BLaER1 treated with 17β-estradiol and CSF1 and Interleukin-3, amounts not matched to agents 10 nM and 100 nM (cell line): Measurements from ENCODE around the gene FAM107A.

Experiments used
- H3K27ac ChIP-seq, 11 experiments: shearing (Covaris generic); formaldehyde crosslinking; 2 replicates each; pipeline ENCODE4 v1.8.1; 2022
- H3K27me3 ChIP-seq, 11 experiments: shearing (Covaris generic); formaldehyde crosslinking; 2 replicates each; pipeline ENCODE4 v1.8.1; 2022
- H3K36me3 ChIP-seq, 11 experiments: shearing (Covaris generic); formaldehyde crosslinking; 2 replicates each; pipeline ENCODE4 v1.8.1; 2022
- H3K4me1 ChIP-seq, 10 experiments: shearing (Covaris generic); formaldehyde crosslinking; 2 replicates each; pipeline ENCODE4 v1.8.1; 2022
- H3K4me2 ChIP-seq, 11 experiments: shearing (Covaris generic); formaldehyde crosslinking; 2 replicates each; pipeline ENCODE4 v1.8.1; 2022
- H3K4me3 ChIP-seq, 10 experiments: shearing (Covaris generic); formaldehyde crosslinking; 2 replicates each; pipeline ENCODE4 v1.8.1; 2022
- H3K9ac ChIP-seq, 11 experiments: shearing (Covaris generic); formaldehyde crosslinking; 2 replicates each; pipeline ENCODE4 v1.8.1; 2022
- H3K9me3 ChIP-seq, 11 experiments: shearing (Covaris generic); formaldehyde crosslinking; replicated peaks in 1 of 11; 2 replicates each; pipeline ENCODE4 v1.8.1; 2022
- H4K20me1 ChIP-seq, 11 experiments: shearing (Covaris generic); formaldehyde crosslinking; 2 replicates each; pipeline ENCODE4 v1.8.1; 2022
- Cebpa-rat ChIP-seq, 11 experiments: shearing (Covaris generic); IDR thresholded peaks; 2 replicates each; pipeline ENCODE4 v1.8.1; 2022

FAM107A gene

GRCh38 chr3:58566398-58567250 is 10.6 kb downstream of the FAM107A start:
- Histone ChIP-seq H3K4me1 (peaks cover 0 to 6% (median 5%) of the 10 kb centered on the region in 10 experiments; a peak in 10 of 20 replicates), H3K27me3 (no peaks in the 10 kb centered on the region), H3K9ac (no peak overlapping the region), H3K36me3 (no peaks in the 10 kb centered on the region), H4K20me1 (no peaks in the 10 kb centered on the region; a peak in 1 of 22 replicates), H3K9me3 (no peaks in the 10 kb centered on the region), H3K27ac (no peak overlapping the region), H3K4me2 (no peak overlapping the region), H3K4me3 (no peak overlapping the region)
- TF ChIP-seq Cebpa-rat (IDR thresholded peaks at IDR 0.05): no peak

- TF ChIP-seq Cebpa-rat (IDR thresholded peaks at IDR 0.05): no peak
- H3K9me3 ChIP-seq: no peaks in the 10 kb centered on the region
- H3K4me2 ChIP-seq: no peak overlapping the region
- H3K9ac ChIP-seq: no peak overlapping the region
- H3K4me1 ChIP-seq: peaks cover 0 to 6% (median 5%) of the 10 kb centered on the region in 10 experiments; a peak in 10 of 20 replicates
- no peak overlapping the region for H3K4me3 ChIP-seq
- H3K27ac ChIP-seq: no peak overlapping the region
- no peaks in the 10 kb centered on the region; a peak in 1 of 22 replicates for H4K20me1 ChIP-seq
- no peaks in the 10 kb centered on the region for H3K36me3 ChIP-seq
- H3K27me3 ChIP-seq: no peaks in the 10 kb centered on the region
Measured at GRCh38 chr3:58565621-58566397, 11.4 kb downstream of the FAM107A start.

GRCh38 chr3:58564456-58565160 is 12.6 kb downstream of the FAM107A start:
- no peaks in the 10 kb centered on the region; a peak in 1 of 22 replicates for H4K20me1 ChIP-seq
- no peaks in the 10 kb centered on the region for H3K9me3 ChIP-seq
- no peaks in the 10 kb centered on the region for H3K27me3 ChIP-seq
- no peak overlapping the region for H3K9ac ChIP-seq
- peaks cover 0 to 6% (median 5%) of the 10 kb centered on the region in 10 experiments; a peak in 10 of 20 replicates for H3K4me1 ChIP-seq
- no peak for TF ChIP-seq Cebpa-rat (IDR thresholded peaks at IDR 0.05)
- no peaks in the 10 kb centered on the region for H3K36me3 ChIP-seq
- H3K4me3 ChIP-seq: no peak overlapping the region
- no peak overlapping the region for H3K4me2 ChIP-seq
- H3K27ac ChIP-seq: no peak overlapping the region

- Histone ChIP-seq H3K4me2 (no peak overlapping the region), H3K36me3 (no peaks in the 10 kb centered on the region), H3K4me3 (no peak overlapping the region), H3K27me3 (no peaks in the 10 kb centered on the region), H3K27ac (no peak overlapping the region), H3K9ac (no peak overlapping the region), H3K9me3 (no peaks in the 10 kb centered on the region), H3K4me1 (peaks cover 0 to 5% (median 4%) of the 10 kb centered on the region in 10 experiments; a peak in 10 of 20 replicates), H4K20me1 (no peaks in the 10 kb centered on the region; a peak in 1 of 22 replicates)
- no peak for TF ChIP-seq Cebpa-rat (IDR thresholded peaks at IDR 0.05)
Measured at GRCh38 chr3:58564054-58564453, 13.1 kb downstream of the FAM107A start.

- no peaks in the 10 kb centered on the region for H3K36me3 ChIP-seq
- TF ChIP-seq Cebpa-rat (IDR thresholded peaks at IDR 0.05): no peak
- no peak overlapping the region for H3K27ac ChIP-seq
- H4K20me1 ChIP-seq: no peaks in the 10 kb centered on the region; a peak in 1 of 22 replicates
- H3K4me1 ChIP-seq: no peaks in the 10 kb centered on the region; a peak in 1 of 20 replicates
- no peak overlapping the region for H3K9ac ChIP-seq
- no peaks in the 10 kb centered on the region for H3K9me3 ChIP-seq
- no peak overlapping the region for H3K4me3 ChIP-seq
- H3K27me3 ChIP-seq: no peaks in the 10 kb centered on the region
- H3K4me2 ChIP-seq: no peak overlapping the region
Measured at GRCh38 chr3:58563386-58564035, 13.7 kb downstream of the FAM107A start.

- H3K9me3 ChIP-seq: no peaks in the 10 kb centered on the region
- no peaks in the 10 kb centered on the region; a peak in 1 of 20 replicates for H3K4me1 ChIP-seq
- no peak overlapping the region for H3K4me2 ChIP-seq
- no peak for TF ChIP-seq Cebpa-rat (IDR thresholded peaks at IDR 0.05)
- no peaks in the 10 kb centered on the region for H3K27me3 ChIP-seq
- H3K9ac ChIP-seq: no peak overlapping the region
- H3K4me3 ChIP-seq: no peak overlapping the region
- H3K36me3 ChIP-seq: no peaks in the 10 kb centered on the region
- no peak overlapping the region for H3K27ac ChIP-seq
- H4K20me1 ChIP-seq: no peaks in the 10 kb centered on the region; a peak in 1 of 22 replicates
Measured at GRCh38 chr3:58562498-58562897, 14.7 kb downstream of the FAM107A start.

GRCh38 chr3:58560771-58561311 is 16.4 kb downstream of the FAM107A start:
- Histone ChIP-seq H3K9ac (no peak overlapping the region), H3K4me3 (no peak overlapping the region), H3K36me3 (no peaks in the 10 kb centered on the region), H3K27ac (no peak overlapping the region), H3K4me2 (no peak overlapping the region), H3K9me3 (no peaks in the 10 kb centered on the region), H3K4me1 (no peaks in the 10 kb centered on the region), H3K27me3 (no peaks in the 10 kb centered on the region), H4K20me1 (no peaks in the 10 kb centered on the region; a peak in 1 of 22 replicates)
- TF ChIP-seq Cebpa-rat (IDR thresholded peaks at IDR 0.05): no peak

GRCh38 chr3:58559586-58559985 is 17.6 kb downstream of the FAM107A start:
- Histone ChIP-seq H4K20me1 (no peaks in the 10 kb centered on the region; a peak in 1 of 22 replicates), H3K9me3 (no peaks in the 10 kb centered on the region), H3K27me3 (no peaks in the 10 kb centered on the region), H3K4me3 (no peak overlapping the region), H3K27ac (no peak overlapping the region), H3K4me2 (no peak overlapping the region), H3K36me3 (no peaks in the 10 kb centered on the region), H3K9ac (no peak overlapping the region), H3K4me1 (no peaks in the 10 kb centered on the region)
- TF ChIP-seq Cebpa-rat (IDR thresholded peaks at IDR 0.05): no peak
